NCI-H748 (cell line): ENCODE results near the gene PHF12.

Source experiments
- DNase-seq: peaks from one replicate; lab custom pipeline; 2025; ENCODE audit not compliant: unreplicated experiment; lab: John Stamatoyannopoulos, UW

PHF12 gene

GRCh38 chr17:28862561-28862960 is 88.8 kb downstream of the PHF12 start:
- DNase-seq: no peak

- no peak for DNase-seq
Observed at GRCh38 chr17:28861393-28862203, 89.7 kb downstream of the PHF12 start.

GRCh38 chr17:28860363-28860808 is 90.9 kb downstream of the PHF12 start:
- DNase-seq: no peak

GRCh38 chr17:28858801-28859355 is 92.4 kb downstream of the PHF12 start:
- DNase-seq: no peak

- DNase-seq: no peak
Observed at GRCh38 chr17:28857905-28858800, 93.2 kb downstream of the PHF12 start.

GRCh38 chr17:28856028-28856574 is 95.2 kb downstream of the PHF12 start:
- no peak for DNase-seq

GRCh38 chr17:28855336-28855679 is 96.0 kb downstream of the PHF12 start:
- no peak for DNase-seq
